ENCODE results near the gene ENTREP3.
"Not testable (repeated sequence)": the region's sequence is repeated elsewhere in the genome, so short reads cannot be mapped to it uniquely, and the experiment has no call there.

ENTREP3 gene

GRCh38 chr1:155251566-155251965 lies 3.7 kb downstream of the ENTREP3 start:
- DNase-seq (ENCODE audit: low read depth) = no peak
- TF ChIP-seq, protein P1, sequence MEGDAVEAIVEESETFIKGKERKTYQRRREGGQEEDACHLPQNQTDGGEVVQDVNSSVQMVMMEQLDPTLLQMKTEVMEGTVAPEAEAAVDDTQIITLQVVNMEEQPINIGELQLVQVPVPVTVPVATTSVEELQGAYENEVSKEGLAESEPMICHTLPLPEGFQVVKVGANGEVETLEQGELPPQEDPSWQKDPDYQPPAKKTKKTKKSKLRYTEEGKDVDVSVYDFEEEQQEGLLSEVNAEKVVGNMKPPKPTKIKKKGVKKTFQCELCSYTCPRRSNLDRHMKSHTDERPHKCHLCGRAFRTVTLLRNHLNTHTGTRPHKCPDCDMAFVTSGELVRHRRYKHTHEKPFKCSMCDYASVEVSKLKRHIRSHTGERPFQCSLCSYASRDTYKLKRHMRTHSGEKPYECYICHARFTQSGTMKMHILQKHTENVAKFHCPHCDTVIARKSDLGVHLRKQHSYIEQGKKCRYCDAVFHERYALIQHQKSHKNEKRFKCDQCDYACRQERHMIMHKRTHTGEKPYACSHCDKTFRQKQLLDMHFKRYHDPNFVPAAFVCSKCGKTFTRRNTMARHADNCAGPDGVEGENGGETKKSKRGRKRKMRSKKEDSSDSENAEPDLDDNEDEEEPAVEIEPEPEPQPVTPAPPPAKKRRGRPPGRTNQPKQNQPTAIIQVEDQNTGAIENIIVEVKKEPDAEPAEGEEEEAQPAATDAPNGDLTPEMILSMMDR (conservative IDR thresholded peaks at IDR 0.05; ENCODE audit: control insufficient read depth, insufficient read depth, low read depth, low read length) = no peak
- H3K4me3 ChIP-seq (ENCODE audit: control insufficient read depth, low read depth, low read length) = no peak overlapping the region

GRCh38 chr1:155250633-155251449 lies 4.4 kb downstream of the ENTREP3 start:
- DNase-seq (ENCODE audit: low read depth) = peak; percentile 90
- no peak overlapping the region for H3K4me3 ChIP-seq (ENCODE audit: control insufficient read depth, low read depth, low read length)
- TF ChIP-seq, protein P1 (conservative IDR thresholded peaks at IDR 0.05; ENCODE audit: control insufficient read depth, insufficient read depth, low read depth, low read length) = peak; percentile 99

GRCh38 chr1:155250246-155250632 lies 5.0 kb downstream of the ENTREP3 start:
- DNase-seq (ENCODE audit: low read depth) = no peak
- no peak overlapping the region for H3K4me3 ChIP-seq (ENCODE audit: control insufficient read depth, low read depth, low read length)
- TF ChIP-seq, protein P1 (conservative IDR thresholded peaks at IDR 0.05; ENCODE audit: control insufficient read depth, insufficient read depth, low read depth, low read length) = no peak

- DNase-seq (ENCODE audit: low read depth) = no peak
- no peak overlapping the region for H3K4me3 ChIP-seq (ENCODE audit: control insufficient read depth, low read depth, low read length)
- TF ChIP-seq, protein P1 (conservative IDR thresholded peaks at IDR 0.05; ENCODE audit: control insufficient read depth, insufficient read depth, low read depth, low read length) = no peak
These were observed 7.4 kb downstream of the ENTREP3 start for GRCh38 chr1:155247667-155248553.

GRCh38 chr1:155246796-155247195 lies 8.5 kb downstream of the ENTREP3 start:
- DNase-seq (ENCODE audit: low read depth); H3K4me3 ChIP-seq (ENCODE audit: control insufficient read depth, low read depth, low read length): not testable (repeated sequence)

DNA sequence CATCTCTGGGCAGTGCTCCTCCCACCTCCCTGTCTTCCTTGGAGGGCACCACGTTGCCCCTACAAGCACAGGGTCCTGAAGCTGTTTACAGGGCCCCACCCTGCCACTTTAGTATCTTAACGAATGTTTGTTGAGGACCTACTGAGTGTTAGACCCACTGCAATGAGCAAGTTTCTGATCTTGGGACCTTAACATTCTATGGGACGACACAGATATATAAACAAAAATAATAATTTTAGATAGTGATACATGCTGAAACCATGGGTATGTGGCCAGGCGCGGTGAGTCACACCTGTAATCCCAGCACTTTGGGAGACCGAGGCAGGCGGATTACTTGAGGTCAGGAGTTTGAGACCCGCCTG lies 10.1 kb downstream of the ENTREP3 start:
- H3K4me3 ChIP-seq (ENCODE audit: control insufficient read depth, low read depth, low read length) = peak overlapping the region; percentile 56
- DNase-seq (ENCODE audit: low read depth) = no peak
- TF ChIP-seq, protein P1 (conservative IDR thresholded peaks at IDR 0.05; ENCODE audit: control insufficient read depth, insufficient read depth, low read depth, low read length) = no peak

Data from fibroblast of mammary gland (primary cell).